ENCODE results near the gene UBAC1.
A peak's percentile ranks its signal among the peaks of the same experiment; 100 is the strongest.
"Not testable (repeated sequence)": the region's sequence is repeated elsewhere in the genome, so short reads cannot be mapped to it uniquely, and the experiment has no call there.

Gene UBAC1

GRCh38 chr9:135924628-135925338 is 36.4 kb downstream of the UBAC1 start:
- DNase-seq: no peak

- no peak for DNase-seq
Observed at GRCh38 chr9:135923508-135923907, 37.7 kb downstream of the UBAC1 start.

GRCh38 chr9:135921749-135922310 is 39.3 kb downstream of the UBAC1 start:
- no peak for DNase-seq

- DNase-seq: peak in 1 of 58 donors; percentile 20
Observed at GRCh38 chr9:135920973-135921585, 40.1 kb downstream of the UBAC1 start.

GRCh38 chr9:135920256-135920930 is 40.8 kb downstream of the UBAC1 start:
- DNase-seq: no peak

GRCh38 chr9:135919318-135919890 is 41.8 kb downstream of the UBAC1 start:
- no peak for DNase-seq

- not testable (repeated sequence) for DNase-seq
Observed at GRCh38 chr9:135916227-135916626, 44.9 kb downstream of the UBAC1 start.

- no peak for DNase-seq
Observed at GRCh38 chr9:135914921-135915320, 46.3 kb downstream of the UBAC1 start.

- not testable (repeated sequence) for DNase-seq
Observed at GRCh38 chr9:135911233-135911632, 49.9 kb downstream of the UBAC1 start.

GRCh38 chr9:135910757-135911156 is 50.4 kb downstream of the UBAC1 start:
- no peak for DNase-seq

GRCh38 chr9:135910216-135910615 is 51.0 kb downstream of the UBAC1 start:
- no peak for DNase-seq

GRCh38 chr9:135909371-135909770 is 51.8 kb downstream of the UBAC1 start:
- no peak for DNase-seq

- DNase-seq: no peak
Observed at GRCh38 chr9:135908754-135909204, 52.4 kb downstream of the UBAC1 start.

- DNase-seq: peak in 2 of 58 donors; percentile 58 to 64
Observed at GRCh38 chr9:135908093-135908753, 53.0 kb downstream of the UBAC1 start.

GRCh38 chr9:135907431-135908092 is 53.6 kb downstream of the UBAC1 start, which contains the start of gene CAMSAP1:
Gene CAMSAP1 (minus strand): TSS chr9:135907546. CDS start chr9:135907159, 387 bp downstream.
- DNase-seq: peak in 57 of 58 donors; percentile 56 to 96 (median 89)

- DNase-seq: no peak
Observed at GRCh38 chr9:135907006-135907430, 54.2 kb downstream of the UBAC1 start.

- peak in 2 of 58 donors; percentile 8 to 40 for DNase-seq
Observed at GRCh38 chr9:135906291-135907005, 54.7 kb downstream of the UBAC1 start.

- peak in 1 of 58 donors; percentile 13 for DNase-seq
Observed at GRCh38 chr9:135905380-135906258, 55.6 kb downstream of the UBAC1 start.

All from anterior cingulate cortex (tissue), 58 donors.